ENCODE data around the gene ZFAND3.

- TF ChIP-seq CTCF (IDR thresholded peaks at IDR 0.05) (no peak), POLR2AphosphoS5 (IDR thresholded peaks at IDR 0.05) (no peak), POLR2A (IDR thresholded peaks at IDR 0.05) (no peak)
Observed at GRCh38 chr6:38011937-38012336, 192.4 kb downstream of the ZFAND3 start.

All from stomach (tissue), 4 donors.